Right ventricle myocardium superior (tissue), 1 donor: ENCODE data around the gene ZNF341. TPM values are rescaled to one million over a fixed set of nuclear protein-coding genes. Genes with fewer than 3 reads are reported as not detected.

ENCODE experiments used
- total RNA-seq: library from RNA; stranded (reverse); fragmentation: NEBNext Ultra II Directional; extraction: Animal tissue kit (Norgen Biotek cat#: 25700); gene quantifications from one replicate; pipeline ENCODE4 v1.2.1, GENCODE V29; 2021
- donor health status: DM: no; HTN: yes; CAD: no; lungs with severe emphysema.

The ZNF341 gene
- total RNA-seq, 1 donor from 2014 or later = 1.9 TPM

Other genes with a start within 250 kb of the ZNF341 start
- 9.1 TPM for gene CBFA2T2, start 241.9 kb upstream of the ZNF341 start, total RNA-seq
- not detected for gene C20orf144, start 69.7 kb upstream of the ZNF341 start, total RNA-seq
- 0.22 TPM for gene ACTL10, start 65.1 kb upstream of the ZNF341 start, total RNA-seq
- 69.4 TPM for gene NECAB3, start 57.6 kb upstream of the ZNF341 start, total RNA-seq
- 1.1 TPM for gene E2F1, start 45.6 kb upstream of the ZNF341 start, total RNA-seq
- gene PXMP4, start 11.7 kb upstream of the ZNF341 start, total RNA-seq = 11.7 TPM
- gene CHMP4B, start 79.4 kb downstream of the ZNF341 start, total RNA-seq = 101 TPM